Measurements from ENCODE around the gene SHISA9. TPM values are rescaled to one million over a fixed set of nuclear protein-coding genes. Genes with fewer than 3 reads are reported as not detected.

Gene SHISA9
- polyA plus RNA-seq, 1 of the 3 experiments (the other 2 are of a cell fraction) = 0.02 TPM

DNA sequence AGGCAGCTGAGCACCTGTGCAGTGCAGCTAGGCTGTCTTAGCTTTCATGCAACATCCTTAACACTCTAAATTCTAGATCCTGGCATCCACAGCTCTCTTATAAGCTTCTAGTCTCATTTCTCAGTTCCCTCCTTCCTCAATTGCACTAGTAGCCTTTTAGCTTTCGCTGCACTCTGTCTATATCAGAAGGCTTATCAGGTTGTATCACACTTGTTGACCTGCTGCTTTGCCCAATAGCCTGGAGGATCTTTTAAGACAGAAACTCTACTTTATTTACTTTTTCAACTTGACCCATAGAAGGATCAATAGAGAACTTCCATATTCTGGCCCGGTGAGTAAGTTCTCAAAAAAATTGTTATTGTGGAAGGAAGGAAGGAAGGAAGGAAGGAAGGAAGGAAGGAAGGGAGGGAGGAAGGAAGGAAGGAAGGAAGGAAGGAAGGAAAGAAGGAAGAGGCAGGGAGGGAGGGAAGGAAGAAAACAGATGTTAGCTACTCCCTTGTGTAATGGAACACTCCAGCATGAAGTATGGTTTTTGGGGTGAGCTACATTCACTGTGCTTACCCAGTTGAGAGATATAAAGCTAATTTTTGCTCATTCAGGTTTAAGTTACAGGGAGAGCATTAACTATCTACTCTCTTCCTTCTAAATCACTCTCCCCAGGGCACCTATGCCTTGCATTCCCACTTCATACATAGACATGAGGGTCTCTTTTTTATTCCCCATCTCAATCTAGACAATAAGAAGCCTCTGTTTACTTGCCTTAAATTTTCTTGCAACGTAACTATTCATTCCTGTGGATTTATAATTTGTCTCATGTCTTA lies 361.1 kb downstream of the SHISA9 start:
- Histone ChIP-seq H3K4me2 (no peak overlapping the region), H3K4me1 (ENCODE audit: control insufficient read depth in 1 of 2, insufficient read depth in 2 of 2, low read depth in 1 of 2, low read length in 1 of 2) (no peaks in the 10 kb centered on the region), H3K9me3 (no peaks in the 10 kb centered on the region), H3K27me3 (ENCODE audit: insufficient read depth) (no peaks in the 10 kb centered on the region), H3K4me3 (ENCODE audit: low read depth in 2 of 2, low read length in 1 of 2) (no peak overlapping the region), H3F3A (replicated peaks; ENCODE audit: insufficient read depth) (no peaks in the 10 kb centered on the region), H3K9me2 (no peaks in the 10 kb centered on the region), H2AFZ (ENCODE audit: low read depth) (no peak overlapping the region), H3K79me2 (ENCODE audit: insufficient read depth) (no peaks in the 10 kb centered on the region), H3K27ac (ENCODE audit: low read depth in 2 of 2, low read length in 1 of 2) (no peak overlapping the region), H3K9ac (no peak overlapping the region), H4K20me1 (ENCODE audit: insufficient read depth) (no peaks in the 10 kb centered on the region), H3K36me3 (replicated peaks in 1 of 2; ENCODE audit: control insufficient read depth in 1 of 2, insufficient read depth in 2 of 2, low read length in 1 of 2) (no peaks in the 10 kb centered on the region)
- no peak for DNase-seq
- WGBS (ENCODE audit: low lambda C conversion rate) = 5% methylated on average over 3 of the region's 3 CpGs
- ChIA-PET CTCF (no interaction called here), POLR2A (no interaction called here)
- no peak for TF ChIP-seq SIN3A (IDR thresholded peaks at IDR 0.05; ENCODE audit: borderline replicate concordance, low read depth, low read length)

DNA sequence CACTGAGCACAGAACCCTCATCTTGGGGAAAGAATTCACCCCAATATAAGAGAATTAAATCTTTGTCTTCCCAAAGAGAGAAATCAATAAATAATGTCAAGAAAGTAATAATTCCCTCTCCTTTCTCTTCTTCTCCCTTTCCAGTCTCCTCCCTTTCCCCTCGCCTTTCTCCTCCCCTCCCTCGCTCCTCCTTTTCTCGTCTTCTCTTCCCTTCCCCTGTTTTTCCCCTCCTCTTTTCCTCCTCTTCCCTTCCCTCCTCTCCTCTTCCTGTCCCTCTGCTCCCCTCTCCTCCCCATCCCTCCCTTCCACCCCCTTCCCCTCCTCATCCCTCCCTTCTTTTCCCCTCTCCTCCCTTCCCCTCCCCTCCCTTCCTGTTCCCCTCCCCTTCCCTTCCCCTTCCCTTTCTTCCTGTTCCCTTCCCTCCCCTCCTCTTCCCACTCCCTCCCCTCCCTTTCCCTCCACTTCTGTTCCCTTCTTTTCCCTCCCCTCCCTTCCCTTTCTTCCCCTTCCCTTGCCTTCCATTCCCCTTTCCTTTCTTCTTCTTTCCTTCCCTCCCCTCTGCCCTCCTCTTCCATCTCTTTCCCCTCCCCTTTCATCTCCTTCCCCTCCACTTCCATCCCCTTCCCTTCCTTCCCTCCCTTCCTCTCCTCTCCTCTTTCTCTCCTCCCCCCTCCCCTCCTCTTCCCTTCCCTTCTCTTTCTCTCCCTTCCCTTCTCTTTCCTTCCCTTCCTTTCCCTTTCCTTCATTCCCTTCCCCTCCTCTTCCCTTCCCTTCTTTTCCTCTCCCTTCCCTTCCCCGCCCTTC lies 363.6 kb downstream of the SHISA9 start:
- H3F3A ChIP-seq (replicated peaks; ENCODE audit: insufficient read depth) = no peaks in the 10 kb centered on the region
- no peaks in the 10 kb centered on the region for H3K79me2 ChIP-seq (ENCODE audit: insufficient read depth)
- no peak overlapping the region for H3K4me3 ChIP-seq (ENCODE audit: low read depth in 2 of 2, low read length in 1 of 2)
- no peak overlapping the region for H2AFZ ChIP-seq (ENCODE audit: low read depth)
- no peak overlapping the region for H3K27ac ChIP-seq (ENCODE audit: low read depth in 2 of 2, low read length in 1 of 2)
- no peaks in the 10 kb centered on the region for H3K9me3 ChIP-seq
- ChIA-PET POLR2A (no interaction called here), CTCF (no interaction called here)
- H3K36me3 ChIP-seq (replicated peaks in 1 of 2; ENCODE audit: control insufficient read depth in 1 of 2, insufficient read depth in 2 of 2, low read length in 1 of 2) = no peaks in the 10 kb centered on the region
- H3K4me2 ChIP-seq = no peak overlapping the region
- no peaks in the 10 kb centered on the region for H4K20me1 ChIP-seq (ENCODE audit: insufficient read depth)
- WGBS (ENCODE audit: low lambda C conversion rate) = 2% methylated on average over 4 of the region's 4 CpGs
- no peak overlapping the region for H3K9ac ChIP-seq
- H3K9me2 ChIP-seq = no peaks in the 10 kb centered on the region
- no peak for DNase-seq
- no peaks in the 10 kb centered on the region for H3K27me3 ChIP-seq (ENCODE audit: insufficient read depth)
- H3K4me1 ChIP-seq (ENCODE audit: control insufficient read depth in 1 of 2, insufficient read depth in 2 of 2, low read depth in 1 of 2, low read length in 1 of 2) = no peaks in the 10 kb centered on the region
- TF ChIP-seq NRF1 (IDR thresholded peaks at IDR 0.05; ENCODE audit: low read depth, low read length) (no peak), YY1 (IDR thresholded peaks at IDR 0.05; ENCODE audit: low read depth) (no peak), GABPA (IDR thresholded peaks at IDR 0.05; ENCODE audit: low read depth) (no peak), FOXM1 (IDR thresholded peaks at IDR 0.05; ENCODE audit: low read depth) (no peak), JUND (IDR thresholded peaks at IDR 0.05) (no peak), CHD2 (IDR thresholded peaks at IDR 0.05; ENCODE audit: low read length, partially characterized antibody) (no peak), RCOR1 (IDR thresholded peaks at IDR 0.05; ENCODE audit: low read length) (no peak), RAD21 (IDR thresholded peaks at IDR 0.05; ENCODE audit: low read length) (no peak), FOXJ3 (CRISPR knock-in tag; IDR thresholded peaks at IDR 0.05) (no peak)
- TF ChIP-seq, protein P1, sequence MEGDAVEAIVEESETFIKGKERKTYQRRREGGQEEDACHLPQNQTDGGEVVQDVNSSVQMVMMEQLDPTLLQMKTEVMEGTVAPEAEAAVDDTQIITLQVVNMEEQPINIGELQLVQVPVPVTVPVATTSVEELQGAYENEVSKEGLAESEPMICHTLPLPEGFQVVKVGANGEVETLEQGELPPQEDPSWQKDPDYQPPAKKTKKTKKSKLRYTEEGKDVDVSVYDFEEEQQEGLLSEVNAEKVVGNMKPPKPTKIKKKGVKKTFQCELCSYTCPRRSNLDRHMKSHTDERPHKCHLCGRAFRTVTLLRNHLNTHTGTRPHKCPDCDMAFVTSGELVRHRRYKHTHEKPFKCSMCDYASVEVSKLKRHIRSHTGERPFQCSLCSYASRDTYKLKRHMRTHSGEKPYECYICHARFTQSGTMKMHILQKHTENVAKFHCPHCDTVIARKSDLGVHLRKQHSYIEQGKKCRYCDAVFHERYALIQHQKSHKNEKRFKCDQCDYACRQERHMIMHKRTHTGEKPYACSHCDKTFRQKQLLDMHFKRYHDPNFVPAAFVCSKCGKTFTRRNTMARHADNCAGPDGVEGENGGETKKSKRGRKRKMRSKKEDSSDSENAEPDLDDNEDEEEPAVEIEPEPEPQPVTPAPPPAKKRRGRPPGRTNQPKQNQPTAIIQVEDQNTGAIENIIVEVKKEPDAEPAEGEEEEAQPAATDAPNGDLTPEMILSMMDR (IDR thresholded peaks at IDR 0.05) = no peak
- TF ChIP-seq, protein P2, sequence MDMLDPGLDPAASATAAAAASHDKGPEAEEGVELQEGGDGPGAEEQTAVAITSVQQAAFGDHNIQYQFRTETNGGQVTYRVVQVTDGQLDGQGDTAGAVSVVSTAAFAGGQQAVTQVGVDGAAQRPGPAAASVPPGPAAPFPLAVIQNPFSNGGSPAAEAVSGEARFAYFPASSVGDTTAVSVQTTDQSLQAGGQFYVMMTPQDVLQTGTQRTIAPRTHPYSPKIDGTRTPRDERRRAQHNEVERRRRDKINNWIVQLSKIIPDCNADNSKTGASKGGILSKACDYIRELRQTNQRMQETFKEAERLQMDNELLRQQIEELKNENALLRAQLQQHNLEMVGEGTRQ (IDR thresholded peaks at IDR 0.05; ENCODE audit: borderline replicate concordance, low read depth, low read length) = no peak

Measured in SK-N-SH (cell line).